ENCODE data around the gene MTHFD2.

DNA sequence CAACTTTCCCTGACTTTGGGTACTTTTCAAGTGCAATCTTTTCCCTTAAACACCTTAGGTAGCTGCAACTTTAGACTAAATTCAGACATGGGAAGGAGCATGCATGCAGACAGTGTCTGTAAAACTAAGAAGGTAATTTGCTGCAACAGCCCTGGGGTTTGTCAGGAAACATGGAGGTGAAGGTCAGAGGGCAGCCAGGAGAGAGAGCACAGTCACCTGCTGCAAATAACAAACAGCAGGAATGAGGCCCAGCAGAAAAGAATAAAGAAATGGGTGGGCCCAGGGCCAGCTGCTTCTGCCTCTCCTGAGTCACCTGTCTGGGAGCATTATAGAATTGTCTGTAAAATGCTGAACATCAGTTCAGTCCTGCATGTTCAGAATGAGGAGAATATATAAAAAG, 35.2 kb downstream of the MTHFD2 start:
- TF ChIP-seq, protein P1, sequence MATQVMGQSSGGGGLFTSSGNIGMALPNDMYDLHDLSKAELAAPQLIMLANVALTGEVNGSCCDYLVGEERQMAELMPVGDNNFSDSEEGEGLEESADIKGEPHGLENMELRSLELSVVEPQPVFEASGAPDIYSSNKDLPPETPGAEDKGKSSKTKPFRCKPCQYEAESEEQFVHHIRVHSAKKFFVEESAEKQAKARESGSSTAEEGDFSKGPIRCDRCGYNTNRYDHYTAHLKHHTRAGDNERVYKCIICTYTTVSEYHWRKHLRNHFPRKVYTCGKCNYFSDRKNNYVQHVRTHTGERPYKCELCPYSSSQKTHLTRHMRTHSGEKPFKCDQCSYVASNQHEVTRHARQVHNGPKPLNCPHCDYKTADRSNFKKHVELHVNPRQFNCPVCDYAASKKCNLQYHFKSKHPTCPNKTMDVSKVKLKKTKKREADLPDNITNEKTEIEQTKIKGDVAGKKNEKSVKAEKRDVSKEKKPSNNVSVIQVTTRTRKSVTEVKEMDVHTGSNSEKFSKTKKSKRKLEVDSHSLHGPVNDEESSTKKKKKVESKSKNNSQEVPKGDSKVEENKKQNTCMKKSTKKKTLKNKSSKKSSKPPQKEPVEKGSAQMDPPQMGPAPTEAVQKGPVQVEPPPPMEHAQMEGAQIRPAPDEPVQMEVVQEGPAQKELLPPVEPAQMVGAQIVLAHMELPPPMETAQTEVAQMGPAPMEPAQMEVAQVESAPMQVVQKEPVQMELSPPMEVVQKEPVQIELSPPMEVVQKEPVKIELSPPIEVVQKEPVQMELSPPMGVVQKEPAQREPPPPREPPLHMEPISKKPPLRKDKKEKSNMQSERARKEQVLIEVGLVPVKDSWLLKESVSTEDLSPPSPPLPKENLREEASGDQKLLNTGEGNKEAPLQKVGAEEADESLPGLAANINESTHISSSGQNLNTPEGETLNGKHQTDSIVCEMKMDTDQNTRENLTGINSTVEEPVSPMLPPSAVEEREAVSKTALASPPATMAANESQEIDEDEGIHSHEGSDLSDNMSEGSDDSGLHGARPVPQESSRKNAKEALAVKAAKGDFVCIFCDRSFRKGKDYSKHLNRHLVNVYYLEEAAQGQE (IDR thresholded peaks at IDR 0.05; ENCODE audit: insufficient read depth in 1 of 2, low read depth in 2 of 2, low read length in 2 of 2) = no peak
- TF ChIP-seq TAF1 (IDR thresholded peaks at IDR 0.05; ENCODE audit: borderline replicate concordance, insufficient read depth, low read length) = no peak
- no peak for TF ChIP-seq SIN3A (IDR thresholded peaks at IDR 0.05; ENCODE audit: borderline replicate concordance, insufficient read depth, low read length)
- no peak for TF ChIP-seq POLR2AphosphoS5 (IDR thresholded peaks at IDR 0.05; ENCODE audit: low read depth, low read length)
- TF ChIP-seq FOXP2 (optimal IDR thresholded peaks at IDR 0.05; ENCODE audit: borderline replicate concordance, extremely low read depth, extremely low read length, insufficient read depth) = no peak
